K562 (cell line): Measurements from ENCODE around the gene NKD1.

ENCODE experiments used
- BRD4 ChIP-seq: fragments of 200-600 bp; sonication (generic); IDR thresholded peaks from 2 replicates; pipeline ENCODE4 v1.6.1; 2017; ENCODE audit warnings: inconsistent platforms
- CREB1 ChIP-seq, 2 experiments: sonication (generic) in 1 of 2; formaldehyde crosslinking in 1 of 2; IDR thresholded peaks; 2 replicates each; pipeline versions ENCODE4 v1.6.1 to v1.8.0; 2012 to 2022; ENCODE audit warnings: inconsistent platforms in 1 of 2, mild to moderate bottlenecking in 1 of 2, missing genetic modification reagents in 1 of 2, moderate library complexity in 1 of 2
- CTCF ChIP-seq, 3 experiments: IDR thresholded peaks in 2 of 3; conservative IDR thresholded peaks in 1 of 3; 2 replicates each; pipeline ENCODE4 v1.5.1; 2011 to 2012; ENCODE audit warnings: low read length in 3 of 3, mild to moderate bottlenecking in 3 of 3, control low read depth in 2 of 3, improper control_type of control experiment in 1 of 3, inconsistent platforms in 1 of 3, low read depth in 1 of 3, mixed read lengths in 1 of 3, moderate library complexity in 1 of 3; ENCODE audit not compliant: insufficient read depth in 2 of 3
- ELF2 ChIP-seq: fragments of 250-450 bp; sonication (Bioruptor Pico); IDR thresholded peaks from 2 replicates; pipeline ENCODE4 v1.5.0; 2021; ENCODE audit warnings: mild to moderate bottlenecking
- EZH2 ChIP-seq: IDR thresholded peaks from 2 replicates; pipeline ENCODE4 v1.6.1; 2012; ENCODE audit warnings: low read depth, mild to moderate bottlenecking, inconsistent platforms, low read length, borderline replicate concordance
- GABPA ChIP-seq: fragments of 200-800 bp; sonication (Bioruptor generic); conservative IDR thresholded peaks from 2 replicates; pipeline ENCODE4 v1.6.1; 2016; ENCODE audit warnings: low read depth, missing genetic modification characterization, missing compliant biosample characterization
- GATA2 ChIP-seq: sonication (generic); formaldehyde crosslinking; IDR thresholded peaks from 2 replicates; pipeline ENCODE4 v1.4.0; 2020; ENCODE audit warnings: mild to moderate bottlenecking, missing genetic modification reagents
- GATAD2B ChIP-seq: fragments of 450-650 bp; IDR thresholded peaks from 2 replicates; pipeline ENCODE4 v1.6.1; 2017; ENCODE audit warnings: mild to moderate bottlenecking, borderline replicate concordance
- HDGF ChIP-seq: fragments of 450-650 bp; IDR thresholded peaks from 2 replicates; pipeline ENCODE4 v1.6.1; 2016
- POLR2A ChIP-seq: fragments of 450-650 bp; conservative IDR thresholded peaks from 2 replicates; pipeline ENCODE4 v1.6.1; 2016
- RAD21 ChIP-seq, 2 experiments: fragments of 250-450 bp in 1 of 2; fragments of 450-650 bp in 1 of 2; sonication (Bioruptor Pico) in 1 of 2; formaldehyde crosslinking in 1 of 2; IDR thresholded peaks in 1 of 2; conservative IDR thresholded peaks in 1 of 2; 2 replicates each; pipeline versions ENCODE4 v1.4.0 to v1.8.0; 2020 to 2022; ENCODE audit warnings: mild to moderate bottlenecking in 2 of 2, moderate library complexity in 1 of 2
- RCOR1 ChIP-seq, 2 experiments: IDR thresholded peaks; 2 replicates each; pipeline ENCODE4 v1.6.1; 2012; ENCODE audit warnings: low read depth in 2 of 2, low read length in 2 of 2, borderline replicate concordance in 1 of 2, improper control_type of control experiment in 1 of 2
- RFX1 ChIP-seq: fragments of 450-650 bp; IDR thresholded peaks from 2 replicates; pipeline ENCODE4 v1.6.1; 2016; ENCODE audit warnings: mild to moderate bottlenecking, moderate library complexity
- TAL1 ChIP-seq: fragments of 450-650 bp; IDR thresholded peaks from 2 replicates; pipeline ENCODE4 v1.6.1; 2016; ENCODE audit warnings: mild to moderate bottlenecking

GRCh38 chr16:50613964-50614474, 65.8 kb downstream of the NKD1 start:
- no peak for TF ChIP-seq CREB1 (IDR thresholded peaks at IDR 0.05)
- TF ChIP-seq CREB1 (CRISPR knock-in tag; IDR thresholded peaks at IDR 0.05) = no peak
- no peak for TF ChIP-seq CTCF (IDR thresholded peaks at IDR 0.05 in 2 of 3, conservative IDR thresholded peaks at IDR 0.05 in 1 of 3; ENCODE audit: insufficient read depth in 2 of 3, low read depth in 1 of 3, low read length in 3 of 3)
- no peak for TF ChIP-seq RFX1
- no peak for TF ChIP-seq ELF2 (CRISPR knock-in tag)
- TF ChIP-seq BRD4 = no peak
- no peak for TF ChIP-seq GABPA (tag)
- TF ChIP-seq TAL1 = no peak
- no peak for TF ChIP-seq RAD21 (CRISPR knock-in tag; conservative IDR thresholded peaks at IDR 0.05 in 1 of 2, IDR thresholded peaks at IDR 0.05 in 1 of 2)
- TF ChIP-seq RCOR1 (IDR thresholded peaks at IDR 0.05; ENCODE audit: borderline replicate concordance in 1 of 2, low read depth in 2 of 2, low read length in 2 of 2) = no peak
- TF ChIP-seq POLR2A = no peak
- no peak for TF ChIP-seq GATA2 (CRISPR knock-in tag)
- TF ChIP-seq GATAD2B = no peak
- TF ChIP-seq EZH2 = no peak
- no peak for TF ChIP-seq HDGF
